OCI-LY1 (cell line): ENCODE data around the gene PLEKHG3.

ENCODE experiments used
- CTCF ChIP-seq: fragments of 200-600 bp; sonication (generic), shearing (Covaris generic); IDR thresholded peaks from 2 replicates; pipeline ENCODE4 v1.5.1; 2017; ENCODE audit warnings: mild to moderate bottlenecking, antibody characterized with exemption, low read length, moderate library complexity, mixed read lengths
- EZH2 ChIP-seq: fragments of 200-600 bp; sonication (generic), shearing (Covaris generic); IDR thresholded peaks from 2 replicates; pipeline ENCODE4 v1.8.0; 2017; ENCODE audit warnings: borderline replicate concordance, mixed run types, mild to moderate bottlenecking, antibody characterized with exemption, low read length, moderate library complexity, mixed read lengths

DNA sequence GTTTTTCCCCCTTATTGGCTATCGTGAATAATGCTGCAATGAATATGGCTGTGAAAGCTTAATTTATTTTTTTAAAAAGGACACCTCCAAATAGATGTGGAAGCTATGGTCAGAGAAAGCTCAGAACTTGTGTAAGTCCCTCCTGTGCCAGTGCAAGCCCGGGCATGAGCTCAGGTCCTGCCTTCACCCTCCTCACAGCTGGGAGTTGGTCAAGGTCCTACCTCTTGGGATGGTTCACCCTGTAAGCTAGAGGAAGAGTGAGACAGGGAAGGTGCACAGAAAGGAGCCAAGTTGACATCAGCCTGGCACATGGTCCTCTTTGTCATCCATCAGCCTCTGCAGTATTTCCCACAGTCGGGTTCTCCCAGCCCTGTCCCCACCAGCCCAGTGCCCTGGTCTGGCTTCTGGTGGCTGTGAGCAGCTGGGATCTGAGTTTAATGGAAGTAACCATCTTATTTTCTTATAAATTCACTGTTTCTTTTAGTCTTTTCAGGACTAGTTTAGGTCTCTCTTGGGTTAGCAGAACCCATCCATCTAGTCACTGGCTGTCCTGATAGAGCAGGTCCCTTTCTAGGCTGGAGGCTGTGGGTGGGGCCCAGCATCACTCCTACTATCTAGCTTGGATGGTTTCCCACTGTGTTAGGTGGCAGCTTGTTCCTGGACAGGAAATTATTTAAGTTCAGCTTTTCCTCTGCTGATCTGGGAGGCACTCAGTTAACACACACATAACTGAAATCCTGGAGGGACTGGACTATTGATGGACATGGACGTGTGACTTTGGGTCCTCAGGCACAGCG is 11.8 kb upstream of the PLEKHG3 start:
- TF ChIP-seq CTCF (no peak), EZH2 (no peak)
